ENCODE measurements around the gene ZNF750.

The ZNF750 gene

DNA sequence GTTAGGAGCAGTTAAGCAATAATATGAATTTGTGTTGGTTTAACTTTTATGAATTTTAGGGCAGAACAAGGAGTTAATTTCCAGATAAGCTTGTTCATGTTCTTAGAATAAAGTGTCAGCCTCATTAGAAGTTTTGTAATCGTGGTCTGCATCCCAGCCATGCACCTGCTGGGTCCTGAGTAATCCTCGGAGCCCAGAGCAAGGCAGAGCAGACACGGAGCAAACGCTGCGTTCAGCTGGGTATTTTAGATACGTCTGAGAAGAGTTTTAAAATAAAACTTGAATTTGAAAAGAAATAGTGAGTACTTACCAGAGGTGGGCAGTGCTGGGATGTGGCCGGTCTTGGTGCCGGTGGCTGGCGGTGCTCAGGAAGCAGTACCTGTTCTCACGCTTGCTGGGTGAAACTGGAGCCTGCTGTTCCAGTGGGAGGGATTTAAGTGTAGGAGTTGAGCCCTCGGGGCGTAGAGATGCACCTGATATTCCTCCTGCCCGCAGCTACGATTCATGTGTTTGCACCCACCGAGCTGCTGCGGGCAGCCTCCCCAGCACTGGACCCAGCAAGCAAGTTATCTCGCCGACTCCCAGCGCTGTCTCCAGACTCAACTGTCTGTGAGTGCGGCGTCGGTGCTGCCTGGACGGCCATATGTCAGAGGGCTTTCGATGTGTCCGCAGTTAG is at the start of gene ZNF750:
Gene ZNF750 (minus strand): TSS at position 406 of the 676 bp plus-strand sequence. CDS start 7,568 bp downstream, outside the sequence.
- no peak for DNase-seq (ENCODE audit: low read depth in 3 of 3)

DNA sequence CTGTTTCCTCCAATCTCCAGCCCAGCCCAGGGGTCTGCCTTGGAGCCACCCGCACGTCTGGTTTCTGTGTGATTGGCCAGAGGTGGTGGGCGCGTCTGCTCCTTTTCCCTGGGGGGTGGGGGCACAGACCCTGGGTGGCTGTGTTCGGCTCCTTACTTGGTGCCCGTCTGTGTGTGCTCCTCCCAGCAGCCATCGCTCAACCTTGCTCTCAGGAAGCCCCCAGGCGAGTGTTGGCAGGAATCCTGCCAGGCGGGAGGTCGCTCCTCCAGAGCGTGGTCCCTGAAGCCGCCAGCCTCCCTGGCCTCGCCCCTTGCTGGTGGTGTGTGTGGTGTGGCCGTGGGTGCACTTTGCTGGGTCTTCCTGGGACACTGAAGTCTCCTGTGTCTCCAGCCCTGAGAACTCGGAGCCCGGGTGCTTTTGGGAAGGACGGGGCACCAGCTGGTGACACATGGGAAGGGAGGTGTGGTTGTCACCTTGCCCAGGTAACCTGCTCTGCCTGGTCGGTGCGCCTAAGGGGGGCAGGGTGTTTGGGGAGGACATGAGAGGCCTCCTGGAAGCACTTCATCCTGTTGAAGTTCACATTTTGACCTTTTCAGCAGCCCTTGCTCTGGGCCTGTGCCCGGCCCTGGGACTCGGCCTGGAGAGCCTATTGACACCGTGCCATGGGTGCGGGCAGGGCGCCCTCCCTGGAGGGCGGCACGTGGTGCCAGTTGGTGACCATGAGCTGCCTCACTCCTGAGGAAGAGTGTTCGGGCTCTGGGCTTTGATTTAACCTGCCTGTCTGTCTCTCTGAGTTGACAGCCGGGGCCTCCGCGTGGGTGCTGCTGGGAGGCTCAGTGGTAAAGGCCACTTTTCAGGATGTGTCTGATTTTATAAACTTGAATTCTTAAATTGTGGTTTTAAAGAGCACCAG is 49.0 kb upstream of the ZNF750 start:
- no peak for DNase-seq (ENCODE audit: low read depth in 3 of 3)

DNA sequence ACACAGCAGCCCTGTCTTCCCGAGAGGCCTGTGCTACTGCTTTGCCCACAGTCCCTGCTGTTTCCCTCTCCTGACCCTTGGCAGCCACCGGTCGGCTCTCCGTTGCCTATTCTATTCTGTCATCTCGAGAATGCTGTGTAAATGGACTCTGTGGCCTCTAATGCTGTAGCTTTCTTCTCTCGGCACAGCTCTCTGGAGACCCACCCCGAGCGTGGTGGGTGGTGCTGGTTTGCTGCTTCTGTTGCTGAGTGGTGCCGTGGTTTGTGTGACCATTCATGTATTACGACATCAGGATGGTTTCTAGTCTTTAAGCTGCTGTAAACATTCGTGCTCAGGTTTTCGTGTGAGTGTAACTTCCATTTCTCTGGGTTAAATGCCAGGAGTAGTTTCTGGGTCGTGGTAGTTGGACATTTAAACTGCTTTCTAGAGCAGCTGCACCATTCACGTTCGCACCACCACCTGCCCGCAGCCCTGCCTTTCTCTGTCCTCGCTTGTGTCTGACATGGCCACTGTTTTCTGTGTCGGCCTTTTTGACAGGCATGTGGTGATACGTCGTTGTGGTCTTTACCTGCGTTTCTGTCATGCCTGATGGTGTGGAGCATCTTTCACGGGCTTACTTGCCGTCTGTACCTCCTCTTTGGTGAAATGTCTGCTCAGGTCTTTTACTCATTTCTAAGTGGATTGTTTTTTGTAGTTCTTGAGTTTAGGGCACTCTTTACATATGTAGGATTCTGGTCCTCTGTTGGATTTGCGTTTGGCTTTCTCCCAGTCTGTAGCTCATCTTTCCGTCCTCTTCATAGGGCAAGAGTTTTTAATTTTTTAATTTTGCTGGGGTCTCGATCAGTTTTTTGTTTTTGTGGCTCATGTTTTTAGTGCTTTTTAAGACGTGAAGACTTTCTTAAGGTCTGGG is 47.7 kb upstream of the ZNF750 start:
- no peak for DNase-seq (ENCODE audit: low read depth in 3 of 3)

DNA sequence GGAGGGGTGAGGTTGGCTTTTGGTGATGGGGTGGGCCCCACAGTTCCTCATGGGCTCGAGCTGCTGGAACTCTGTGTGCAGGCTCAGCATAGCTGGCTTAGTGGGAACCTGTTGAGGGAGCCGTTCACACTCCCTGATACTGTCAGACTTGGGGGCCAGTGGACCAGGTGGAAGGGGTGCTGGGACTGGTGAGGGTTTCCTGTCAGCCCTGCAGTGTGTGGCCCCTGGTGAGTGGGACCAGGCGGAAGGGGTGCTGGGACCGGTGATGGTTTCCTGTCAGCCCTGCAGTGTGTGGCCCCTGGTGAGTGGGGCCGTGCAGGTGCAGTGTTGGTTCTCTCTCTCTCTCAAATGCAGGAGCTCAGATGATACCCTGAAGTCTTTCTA is 45.1 kb upstream of the ZNF750 start:
- no peak for DNase-seq (ENCODE audit: low read depth in 3 of 3)

DNA sequence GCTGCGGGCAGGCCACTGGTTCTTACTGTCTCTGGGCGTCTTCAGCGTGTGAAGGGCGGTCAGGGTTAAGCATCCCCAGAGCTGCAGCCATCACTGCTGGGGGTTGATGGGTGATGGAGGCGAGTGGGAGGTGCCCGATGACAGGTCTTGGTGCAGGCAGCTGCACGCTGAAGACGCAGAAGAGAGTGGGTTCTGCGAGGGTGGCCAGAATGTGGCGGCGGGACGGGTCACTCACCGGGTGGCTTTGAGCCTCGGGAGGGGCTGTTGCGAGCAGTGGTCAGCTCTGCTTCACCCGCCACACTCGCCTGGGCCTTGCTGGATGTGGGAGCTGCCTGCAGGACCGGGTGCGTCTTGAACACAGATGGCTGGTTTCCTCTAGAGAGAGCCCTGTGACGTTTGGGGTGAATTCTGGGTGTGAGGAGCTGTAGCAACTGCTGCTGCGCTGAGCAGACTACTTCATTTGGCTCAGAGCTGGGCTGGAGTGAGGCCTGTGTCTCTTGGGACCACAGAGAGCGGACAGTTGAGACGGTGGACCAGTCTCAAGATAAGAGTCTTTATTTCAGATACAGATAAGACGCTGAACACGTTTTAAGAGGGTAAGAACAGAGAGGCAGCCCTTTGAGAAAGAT is 44.6 kb upstream of the ZNF750 start:
- DNase-seq (ENCODE audit: low read depth in 3 of 3) = no peak

DNA sequence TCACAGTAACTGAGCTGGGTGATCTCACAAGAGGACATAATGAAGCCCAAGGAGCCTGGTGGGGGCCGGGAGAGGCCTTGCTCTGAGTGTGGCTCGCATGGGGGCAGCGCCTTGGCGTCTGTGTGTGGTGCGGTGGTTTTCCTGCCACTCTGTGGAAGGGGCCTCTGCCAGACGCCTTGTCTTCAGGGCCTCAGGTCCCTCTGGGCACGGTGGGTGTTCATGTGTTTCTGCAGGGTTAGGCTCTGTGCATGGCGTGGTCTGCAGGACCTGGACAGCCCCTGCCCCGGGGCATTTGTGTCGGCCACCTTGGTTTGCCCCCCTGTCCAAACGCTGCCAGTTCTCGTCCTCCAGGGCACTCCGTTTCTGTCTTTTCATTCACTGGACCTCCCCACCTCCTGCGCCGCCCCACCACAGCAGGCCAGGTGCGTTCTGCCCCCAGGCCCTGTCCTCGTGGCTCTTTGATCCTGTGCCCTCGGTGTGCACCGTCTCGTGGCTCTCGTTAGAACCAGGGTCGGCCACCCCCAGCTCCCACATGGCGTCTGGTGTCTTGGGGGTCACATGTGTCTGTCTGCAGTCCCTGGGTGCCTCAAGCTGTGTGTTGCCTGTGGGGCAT is 43.7 kb upstream of the ZNF750 start:
- no peak for DNase-seq (ENCODE audit: low read depth in 3 of 3)

DNA sequence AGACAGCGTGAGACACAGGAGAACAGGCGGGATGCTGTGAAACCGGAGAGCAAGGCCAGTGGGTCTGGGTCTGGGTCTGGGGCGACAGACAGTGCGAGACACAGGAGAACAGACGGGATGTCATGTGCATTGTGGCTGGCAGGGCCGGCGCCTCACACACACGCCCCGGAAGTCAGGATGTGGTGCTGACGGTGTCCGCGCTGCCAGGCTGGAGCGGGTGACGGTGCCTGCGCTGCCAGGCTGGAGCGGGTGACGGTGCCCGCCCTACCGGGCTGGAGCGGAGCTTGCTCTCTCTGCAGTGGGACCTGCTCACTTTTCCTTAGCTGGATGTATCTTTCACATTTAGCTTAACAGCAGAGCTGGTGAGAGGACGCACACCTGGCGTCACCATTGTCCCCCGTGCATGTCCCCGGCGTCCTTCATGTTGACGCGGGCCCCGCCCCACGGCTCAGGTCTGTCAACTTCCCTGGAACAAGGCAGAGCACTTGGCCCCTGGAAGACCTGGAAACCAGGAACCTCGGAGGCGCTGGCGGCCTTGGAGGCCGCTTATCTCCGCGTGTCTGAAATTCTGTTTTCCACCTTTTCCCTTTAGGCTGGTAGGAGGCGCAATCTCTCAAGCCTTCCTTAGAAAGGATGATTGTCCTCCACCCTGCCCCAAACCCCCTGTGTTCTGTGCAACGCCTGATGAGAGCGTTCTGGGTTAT is 43.0 kb upstream of the ZNF750 start:
- DNase-seq (ENCODE audit: low read depth in 3 of 3) = peak; percentile 44 to 55 (median 49)

DNA sequence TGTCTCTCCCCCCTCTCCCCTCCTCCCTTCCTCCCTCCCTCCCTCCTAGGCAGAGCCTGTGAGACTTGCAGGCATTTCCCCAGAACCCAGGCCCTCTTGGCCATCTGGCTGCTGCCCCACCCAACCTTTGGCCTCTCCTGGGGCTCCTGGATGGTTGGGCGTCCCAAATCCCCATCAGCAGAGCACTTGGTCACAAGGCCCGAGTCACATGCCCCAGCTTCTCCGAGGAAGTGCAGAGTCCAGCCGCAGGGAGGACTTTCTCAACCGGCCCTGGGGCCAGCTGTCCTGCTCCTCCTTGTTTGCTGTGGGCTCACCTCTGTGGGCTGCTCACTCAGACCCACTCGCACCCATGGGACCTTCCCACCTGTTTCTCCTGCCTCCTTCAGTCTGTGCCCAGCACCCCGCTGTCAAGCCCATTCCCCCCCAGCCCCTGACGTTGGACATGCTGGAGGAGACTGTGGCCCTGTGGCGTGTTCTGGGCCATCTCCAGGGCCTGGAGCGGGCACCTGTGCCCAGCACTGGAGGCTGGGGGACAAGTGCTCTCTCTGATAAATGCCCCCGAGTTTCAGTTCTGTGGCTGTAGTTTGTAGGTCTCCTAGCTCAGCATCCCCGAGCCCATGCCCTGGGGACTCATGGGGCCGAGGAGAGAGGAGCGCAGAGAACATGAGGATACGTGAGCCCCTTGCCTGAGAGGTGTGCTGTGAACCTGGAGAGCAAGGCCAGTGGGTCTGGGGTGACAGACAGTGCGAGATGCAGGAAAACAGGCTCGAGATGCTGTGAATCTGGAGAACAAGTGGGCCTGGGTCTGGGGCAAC is 42.3 kb upstream of the ZNF750 start:
- no peak for DNase-seq (ENCODE audit: low read depth in 3 of 3)

DNA sequence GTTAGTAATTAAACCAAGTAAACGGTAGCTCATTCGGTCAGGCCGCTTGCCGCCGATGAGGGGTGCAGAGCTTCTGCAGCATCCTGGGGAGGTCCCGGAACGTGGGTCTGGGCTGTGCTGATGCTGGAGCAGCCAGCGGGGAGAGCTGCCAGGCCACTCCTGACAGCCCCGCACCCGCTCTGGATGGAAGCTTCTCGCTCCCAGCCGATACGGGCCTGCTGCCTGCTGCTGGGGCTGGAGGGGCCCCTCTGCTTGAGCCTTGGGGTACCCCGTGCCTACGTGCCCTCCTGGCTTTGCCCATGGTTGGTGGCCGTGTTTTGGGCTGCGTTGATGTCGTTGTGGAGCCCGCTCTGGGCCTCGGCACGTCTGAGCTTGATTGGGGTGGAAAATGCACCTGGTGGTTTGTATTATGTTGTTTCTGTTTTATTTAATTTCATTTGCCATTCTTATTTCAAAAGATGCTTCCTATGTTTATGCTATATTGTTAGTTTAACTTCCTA is 41.6 kb upstream of the ZNF750 start:
- no peak for DNase-seq (ENCODE audit: low read depth in 3 of 3)

DNA sequence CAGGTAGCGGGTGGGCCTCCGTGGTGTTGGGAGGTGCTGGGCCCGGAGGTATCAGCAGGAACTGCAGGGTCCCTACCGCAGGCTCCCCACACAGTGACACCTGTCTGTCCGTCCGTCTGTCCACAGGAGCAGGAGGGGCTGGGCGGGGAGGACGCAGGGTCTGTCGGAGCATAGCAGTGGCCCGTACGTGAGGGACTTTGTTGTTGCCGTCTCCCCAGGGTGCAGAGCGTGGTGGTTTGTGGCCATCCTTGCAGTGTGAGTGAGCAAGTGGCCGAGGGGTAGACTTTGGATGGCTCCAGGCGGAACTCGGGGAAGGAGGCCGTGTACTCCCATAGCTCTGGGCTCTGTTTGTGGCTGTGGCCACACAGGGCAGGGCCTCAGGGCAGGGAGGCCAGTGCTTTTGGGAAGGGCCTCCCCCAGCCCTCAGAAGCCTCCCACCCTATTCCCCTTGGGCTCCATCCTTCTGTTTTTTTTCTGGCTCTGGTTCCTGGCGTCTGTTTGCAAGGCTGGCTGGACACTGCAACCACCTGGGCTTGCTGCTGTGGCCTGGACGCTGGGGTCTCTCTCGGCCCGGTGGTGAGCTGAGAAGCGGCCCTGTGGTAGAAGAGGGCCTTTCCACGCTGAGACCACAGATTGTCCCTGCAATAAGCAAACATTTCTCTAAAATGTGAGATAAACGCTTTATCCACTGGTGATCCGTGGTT is 41.0 kb upstream of the ZNF750 start:
- DNase-seq (ENCODE audit: low read depth in 3 of 3) = no peak

DNA sequence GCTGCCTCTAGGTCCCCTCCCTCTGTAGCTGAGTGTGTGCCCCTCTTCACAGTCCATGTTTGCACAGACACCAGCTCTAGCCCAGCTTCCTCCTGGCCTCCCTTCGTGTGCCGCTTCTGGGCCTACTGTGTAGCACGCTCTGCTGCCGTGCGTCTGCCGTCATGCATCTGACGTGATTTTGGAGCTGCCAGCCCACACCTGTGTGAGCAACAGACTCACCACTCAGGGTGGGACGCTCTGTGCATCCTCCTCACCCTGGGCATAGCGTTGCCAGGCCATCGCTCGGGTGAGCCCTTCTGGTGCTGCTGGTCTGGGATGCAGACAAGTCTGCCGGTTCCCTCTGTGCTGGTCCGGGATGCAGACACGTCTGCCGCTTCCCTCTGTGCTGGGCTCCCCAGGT is 39.4 kb upstream of the ZNF750 start:
- no peak for DNase-seq (ENCODE audit: low read depth in 3 of 3)

DNA sequence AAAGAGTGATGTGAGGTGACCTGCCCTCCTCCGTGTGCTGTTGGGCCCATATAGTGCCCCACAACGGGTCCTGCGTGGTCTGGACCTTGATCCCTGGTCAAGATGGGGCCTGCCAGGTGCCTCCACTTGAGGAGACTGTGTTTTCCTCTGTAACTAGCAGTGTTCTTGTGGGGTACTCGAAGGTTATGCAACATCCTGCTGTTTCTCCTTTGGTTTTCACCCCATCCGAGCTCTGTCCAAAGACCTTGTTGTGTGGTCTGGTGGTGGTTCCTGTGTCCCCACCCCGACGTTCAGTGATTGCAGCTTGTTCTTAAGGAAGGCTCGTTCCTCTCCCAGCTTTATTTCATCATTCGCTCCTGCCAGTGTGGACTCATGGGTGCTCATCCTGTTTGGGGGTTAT is 38.7 kb upstream of the ZNF750 start:
- DNase-seq (ENCODE audit: low read depth in 3 of 3) = no peak

DNA sequence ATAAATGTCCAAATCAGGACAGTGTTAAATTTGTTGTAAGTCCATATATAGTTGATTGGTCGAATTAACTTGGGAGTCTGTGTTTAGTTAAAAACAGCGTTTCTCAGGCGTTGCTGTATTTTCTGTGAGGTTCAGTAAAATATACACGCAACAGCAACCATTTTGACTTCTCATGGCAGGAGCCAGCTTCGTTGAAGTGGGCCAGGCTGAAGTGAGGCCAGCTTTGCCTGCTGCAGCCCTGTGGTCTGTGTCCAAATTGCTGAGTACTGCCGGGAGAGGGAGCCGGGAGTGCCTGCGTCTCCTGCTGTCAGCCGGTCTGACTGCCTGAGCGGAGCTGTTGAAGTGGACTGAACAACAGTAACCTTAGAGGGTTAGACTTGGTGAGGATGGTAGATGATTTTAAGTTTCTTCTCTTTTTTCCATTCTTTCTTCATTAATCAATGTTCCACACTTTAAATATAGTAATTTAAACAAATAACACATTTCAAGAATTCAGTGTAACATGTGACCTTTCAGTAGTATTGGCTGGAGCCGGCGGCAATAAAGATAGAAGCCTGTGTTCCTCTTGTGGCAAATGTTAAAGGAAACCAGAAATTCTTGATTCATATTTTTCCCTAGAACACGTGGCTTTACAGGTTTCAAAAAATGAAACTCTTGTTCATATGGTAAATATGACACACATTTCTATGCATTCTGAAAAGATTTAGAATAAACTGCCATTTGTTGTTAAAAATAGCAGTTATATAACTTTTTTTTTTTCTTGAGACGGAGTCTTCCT is 37.0 kb upstream of the ZNF750 start:
- DNase-seq (ENCODE audit: low read depth in 3 of 3) = no peak

DNA sequence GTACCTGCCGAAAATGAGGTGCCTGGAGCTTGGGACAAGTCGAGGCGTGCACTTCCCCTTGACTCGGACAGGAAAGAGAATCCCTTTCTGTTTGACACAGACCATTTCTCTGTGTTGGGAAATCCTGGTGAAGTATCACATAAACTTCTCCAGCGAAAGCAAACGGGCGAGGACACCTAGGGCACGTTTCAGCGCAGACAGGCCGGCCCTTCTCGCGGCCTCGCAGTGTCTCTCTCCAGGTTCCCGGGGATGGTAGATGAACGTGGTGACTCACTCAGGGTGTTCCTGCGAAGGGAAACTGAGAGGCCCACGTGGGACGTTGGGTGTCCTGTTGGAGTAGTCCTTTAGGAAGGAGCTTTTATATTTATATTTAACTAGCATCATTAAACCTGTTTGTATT is 36.3 kb upstream of the ZNF750 start:
- no peak for DNase-seq (ENCODE audit: low read depth in 3 of 3)

DNA sequence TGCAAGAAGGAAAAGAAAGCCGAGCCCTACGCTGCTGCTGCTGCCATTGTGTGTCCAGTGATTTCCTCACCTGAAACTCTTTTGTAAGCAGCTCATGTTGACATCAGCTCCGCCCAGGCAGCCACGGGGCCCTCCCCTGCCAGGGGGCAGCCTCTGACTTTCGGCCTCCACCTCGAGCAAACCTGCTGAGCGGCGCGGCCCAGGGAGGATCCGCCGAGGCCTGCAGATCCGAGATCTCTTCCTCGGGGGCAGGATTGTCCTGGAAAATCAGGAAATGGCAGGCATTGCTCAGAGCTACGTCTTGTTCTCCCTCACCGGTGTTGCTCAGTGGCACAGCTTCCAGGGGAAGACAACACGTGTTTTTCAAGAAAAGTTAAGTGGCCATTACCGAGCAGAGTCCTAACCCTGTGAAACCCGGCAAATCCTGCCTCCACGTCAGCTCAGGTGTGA is 35.6 kb upstream of the ZNF750 start:
- no peak for DNase-seq (ENCODE audit: low read depth in 3 of 3)

DNA sequence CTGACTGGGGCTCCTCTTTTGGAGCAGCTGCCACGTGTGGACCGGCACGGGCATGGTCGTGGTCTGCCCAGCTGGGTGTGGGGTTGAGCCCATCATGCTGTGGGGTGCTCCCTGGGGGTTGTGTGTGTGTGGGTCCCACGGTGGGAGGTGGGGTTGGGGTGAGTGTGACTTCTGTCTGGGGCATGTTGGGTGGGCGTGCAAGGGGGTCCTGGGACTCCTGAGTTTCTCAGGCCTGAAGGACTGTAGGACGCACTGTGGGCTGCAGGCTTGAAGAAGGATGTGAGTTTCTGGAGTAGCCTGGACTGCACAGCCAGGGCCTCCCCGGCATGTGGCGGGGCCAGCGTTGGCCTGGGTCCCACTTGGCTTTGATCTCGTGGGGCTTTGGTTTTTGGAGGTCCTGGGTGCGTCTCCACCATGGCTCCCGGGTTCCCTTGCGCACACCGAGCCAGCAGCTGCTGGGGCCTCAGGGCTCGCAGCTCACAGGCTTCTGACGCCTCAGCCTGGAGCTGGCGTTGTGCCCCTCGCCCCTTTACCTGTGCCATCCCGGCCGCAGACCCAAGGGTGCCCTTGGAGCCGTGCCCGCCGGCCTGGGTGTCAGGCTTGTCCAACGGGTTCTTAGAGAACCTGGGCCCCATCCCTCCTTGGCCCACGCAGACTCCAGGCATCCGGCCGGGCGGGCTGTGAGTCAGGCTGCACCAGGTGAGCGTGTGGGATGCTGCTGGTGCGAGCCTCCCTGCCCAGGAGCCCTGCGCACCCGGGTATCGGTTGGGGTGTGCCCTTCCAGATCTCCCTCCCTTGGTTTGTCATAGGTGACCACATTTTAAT is 34.4 kb upstream of the ZNF750 start:
- DNase-seq (ENCODE audit: low read depth in 3 of 3) = no peak

DNA sequence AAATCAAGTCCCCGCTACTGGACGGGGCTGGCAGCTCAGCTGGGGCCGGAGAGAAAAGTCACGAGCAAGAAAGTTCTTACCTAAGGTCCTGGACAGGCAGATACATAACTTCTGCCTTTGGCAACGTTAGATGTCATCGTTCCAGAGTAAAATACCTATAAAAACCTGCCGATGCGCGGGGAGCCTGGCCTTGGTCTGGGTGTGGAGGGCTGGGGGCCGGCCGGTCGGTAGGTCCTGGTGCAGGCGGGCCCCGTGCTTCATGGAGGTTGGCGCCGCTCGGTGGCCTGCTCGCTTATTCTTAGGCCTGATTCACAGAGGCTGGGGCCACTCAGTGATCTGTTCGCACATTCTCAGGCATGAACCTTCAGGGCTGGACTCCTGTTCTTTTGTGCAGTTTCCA is 33.7 kb upstream of the ZNF750 start:
- no peak for DNase-seq (ENCODE audit: low read depth in 3 of 3)

Data from stimulated activated CD4-positive, alpha-beta T cell treated with anti-CD3 and anti-CD28 coated beads, TNF-alpha, amount 100 ng/mL, for 48 hours (primary cell).